K562 (cell line): ENCODE data around the gene ASCC1. TPM values are rescaled to one million over a fixed set of nuclear protein-coding genes. Genes with fewer than 3 reads are reported as not detected.

Experiments
- ATAC-seq: fragments of 200-7000 bp; cut with Tn5 transposase; 3 replicates; pipeline ENCODE4 v1.9.1; 2020; ENCODE audit warnings: moderate library complexity
- BruUV-seq: library from RNA; stranded (reverse); fragments of 400-500 nt; replicated peaks from 2 replicates; lab custom pipeline; 2021; lab: Mats Ljungman, UMichigan
- CTCF ChIA-PET: fragments of 300-600 bp; formaldehyde crosslinking; extraction: SDS; loops from one replicate; lab custom pipeline; 2021; ENCODE audit warnings: low intra/inter-chr PET ratio; lab: Yijun Ruan, JAX
- POLR2A ChIA-PET: fragments of 300-600, 350-650 bp; sonication (Branson Sonifier 250); formaldehyde crosslinking; extraction: SDS; loops from one replicate; lab custom pipeline; 2021; ENCODE audit warnings: antibody characterized with exemption, inconsistent platforms; lab: Yijun Ruan, JAX
- DNase-seq, 4 experiments: peaks; one replicate each; pipeline versions ENCODE4 v3.0.0 to v3.0.0-alpha.2; 2011 to 2018; ENCODE audit warnings: low spot score in 3 of 4, mixed read lengths in 3 of 4; ENCODE audit errors: extremely low read depth in 1 of 4
- FAIRE-seq: peaks from 2 replicates; lab custom pipeline; 2011; peaks lifted over from hg19 to GRCh38; lab: Jason Lieb, UNC
- H2AFZ ChIP-seq: 2 replicates; pipeline ENCODE4 v1.6.0; 2011; ENCODE audit warnings: low read depth, low read length, control low read depth, inconsistent platforms
- H3K27ac ChIP-seq: fragments of 200-600 bp; 3 replicates; pipeline ENCODE4 v1.8.0; 2011; ENCODE audit warnings: low read depth, mild to moderate bottlenecking, control low read depth, inconsistent platforms, low read length, moderate library complexity, mixed read lengths; ENCODE audit errors: extremely low read depth
- H3K27me3 ChIP-seq, 2 experiments: fragments of 300-600 bp in 1 of 2; 2 replicates in 1 of 2; 3 replicates in 1 of 2; pipeline versions ENCODE4 v1.6.0 to v1.8.0; 2011; ENCODE audit warnings: inconsistent platforms in 2 of 2, low read length in 2 of 2, mild to moderate bottlenecking in 1 of 2, mixed read lengths in 1 of 2, moderate library complexity in 1 of 2; ENCODE audit not compliant: control insufficient read depth in 2 of 2, insufficient read depth in 2 of 2
- H3K36me3 ChIP-seq: fragments of 300-600 bp; 3 replicates; pipeline ENCODE4 v1.8.0; 2011; ENCODE audit warnings: mild to moderate bottlenecking, low read length, inconsistent platforms; ENCODE audit not compliant: control insufficient read depth, insufficient read depth
- H3K4me1 ChIP-seq, 2 experiments: fragments of 200-600 bp in 1 of 2; replicated peaks in 1 of 2; 2 replicates in 1 of 2; 3 replicates in 1 of 2; pipeline versions ENCODE4 v1.5.1 to v1.8.0; 2011; ENCODE audit warnings: inconsistent platforms in 2 of 2, low read length in 2 of 2, mild to moderate bottlenecking in 1 of 2, mixed read lengths in 1 of 2, moderate library complexity in 1 of 2; ENCODE audit not compliant: control insufficient read depth in 2 of 2, insufficient read depth in 2 of 2
- H3K4me2 ChIP-seq: 2 replicates; pipeline ENCODE4 v1.6.1; 2011; ENCODE audit warnings: low read length, control low read depth, inconsistent platforms, mixed read lengths; ENCODE audit not compliant: insufficient read depth
- H3K4me3 ChIP-seq: fragments of 200-600 bp; sonication (generic), shearing (Covaris generic); 2 replicates; pipeline ENCODE4 v1.5.1; 2016; ENCODE audit warnings: control low read depth, inconsistent platforms
- H3K79me2 ChIP-seq: fragments of 200-600 bp; 3 replicates; pipeline ENCODE4 v1.8.0; 2011; ENCODE audit warnings: low read length, inconsistent platforms; ENCODE audit not compliant: control insufficient read depth, insufficient read depth
- H3K9ac ChIP-seq, 2 experiments: 2 replicates each; pipeline versions ENCODE4 v1.6.0 to v1.6.1; 2011; ENCODE audit warnings: low read depth in 2 of 2, low read length in 2 of 2, control low read depth in 1 of 2, inconsistent platforms in 1 of 2, mild to moderate bottlenecking in 1 of 2, mixed read lengths in 1 of 2; ENCODE audit not compliant: insufficient read depth in 1 of 2
- H3K9me1 ChIP-seq: one replicate; pipeline ENCODE4 v1.6.0; 2011; ENCODE audit warnings: inconsistent platforms, mild to moderate bottlenecking, low read length, moderate library complexity; ENCODE audit not compliant: control insufficient read depth, insufficient read depth
- H3K9me3 ChIP-seq: replicated peaks from 2 replicates; pipeline ENCODE4 v1.5.1; 2011; ENCODE audit warnings: low read depth, low read length, inconsistent platforms; ENCODE audit not compliant: control insufficient read depth, insufficient read depth
- H4K20me1 ChIP-seq: replicated peaks from 2 replicates; pipeline ENCODE4 v1.6.1; 2011; ENCODE audit warnings: low read length, inconsistent platforms, mixed read lengths; ENCODE audit not compliant: control insufficient read depth, insufficient read depth
- C11orf30 ChIP-seq: fragments of 450-650 bp; IDR thresholded peaks from 2 replicates; pipeline ENCODE4 v1.6.1; 2016; ENCODE audit warnings: low read depth, mild to moderate bottlenecking
- CBFA2T2 ChIP-seq: fragments of 450-650 bp; conservative IDR thresholded peaks from 2 replicates; pipeline ENCODE4 v1.6.1; 2017; ENCODE audit warnings: mild to moderate bottlenecking
- CHD2 ChIP-seq: IDR thresholded peaks from 2 replicates; pipeline ENCODE4 v1.6.1; 2011; ENCODE audit warnings: low read depth, low read length
- FOXK2 ChIP-seq, 2 experiments: fragments of 450-650 bp; IDR thresholded peaks in 1 of 2; conservative IDR thresholded peaks in 1 of 2; 2 replicates each; pipeline ENCODE4 v1.6.1; 2016; ENCODE audit warnings: low read depth in 2 of 2, mild to moderate bottlenecking in 1 of 2
- HDAC1 ChIP-seq, 2 experiments: fragments of 450-650 bp; IDR thresholded peaks; 2 replicates each; pipeline ENCODE4 v1.6.1; 2016 to 2017; ENCODE audit warnings: inconsistent platforms in 1 of 2, mild to moderate bottlenecking in 1 of 2, moderate library complexity in 1 of 2
- HDAC2 ChIP-seq: fragments of 450-650 bp; IDR thresholded peaks from 2 replicates; pipeline ENCODE4 v1.6.1; 2016; ENCODE audit warnings: mild to moderate bottlenecking
- HDAC8 ChIP-seq: fragments of 450-650 bp; IDR thresholded peaks from 2 replicates; pipeline ENCODE4 v1.6.1; 2016; ENCODE audit warnings: mild to moderate bottlenecking, missing genetic modification characterization, moderate library complexity, missing compliant biosample characterization
- ILK ChIP-seq: fragments of 450-650 bp; IDR thresholded peaks from 2 replicates; pipeline ENCODE4 v1.6.1; 2016; ENCODE audit warnings: missing genetic modification characterization, low read depth, mild to moderate bottlenecking, missing compliant biosample characterization, moderate library complexity, borderline replicate concordance
- KDM1A ChIP-seq, 2 experiments: fragments of 450-650 bp; IDR thresholded peaks; 2 replicates each; pipeline ENCODE4 v1.6.1; 2016; ENCODE audit warnings: mild to moderate bottlenecking in 2 of 2
- MBD2 ChIP-seq: sonication (generic); IDR thresholded peaks from 2 replicates; pipeline ENCODE4 v1.6.1; 2016; ENCODE audit warnings: low read depth, borderline replicate concordance
- MED1 ChIP-seq: sonication (generic); formaldehyde crosslinking; IDR thresholded peaks from 2 replicates; pipeline ENCODE4 v1.8.1; 2023; ENCODE audit warnings: missing genetic modification reagents, borderline replicate concordance
- MLX ChIP-seq, 2 experiments: fragments of 450-650 bp in 1 of 2; sonication (generic) in 1 of 2; formaldehyde crosslinking; conservative IDR thresholded peaks; 2 replicates each; pipeline versions ENCODE4 v1.4.0 to v1.8.1; 2020 to 2022; ENCODE audit warnings: mild to moderate bottlenecking in 1 of 2, missing genetic modification reagents in 1 of 2
- MYC ChIP-seq, 2 experiments: fragments of 250-450 bp in 1 of 2; sonication (Bioruptor Pico) in 1 of 2; IDR thresholded peaks; 2 replicates each; pipeline versions ENCODE4 v1.5.1 to v1.6.1; 2012 to 2021; ENCODE audit warnings: low read depth in 2 of 2, borderline replicate concordance in 1 of 2, improper control_type of control experiment in 1 of 2, low read length in 1 of 2, mild to moderate bottlenecking in 1 of 2, moderate library complexity in 1 of 2
- NCOA4 ChIP-seq: fragments of 450-650 bp; IDR thresholded peaks from 2 replicates; pipeline ENCODE4 v1.6.1; 2018; ENCODE audit warnings: mild to moderate bottlenecking; ENCODE audit not compliant: partially characterized antibody
- NCOR1 ChIP-seq: fragments of 450-650 bp; IDR thresholded peaks from 2 replicates; pipeline ENCODE4 v1.6.1; 2016; ENCODE audit warnings: mild to moderate bottlenecking, moderate library complexity
- PTBP1 ChIP-seq: fragments of 200-400 bp; formaldehyde crosslinking; IDR thresholded peaks from 2 replicates; pipeline ENCODE4 v1.6.1; 2017; ENCODE audit warnings: low read depth, low read length
- TAF1 ChIP-seq: IDR thresholded peaks from 2 replicates; pipeline ENCODE4 v1.6.1; 2011; ENCODE audit warnings: mild to moderate bottlenecking, low read length, moderate library complexity; ENCODE audit not compliant: insufficient read depth, control insufficient read depth, severe bottlenecking; ENCODE audit errors: extremely low read depth
- TCF3 ChIP-seq: sonication (generic); formaldehyde crosslinking; IDR thresholded peaks from 2 replicates; pipeline ENCODE4 v1.4.0; 2020; ENCODE audit warnings: mild to moderate bottlenecking, missing genetic modification reagents
- TCFL5 ChIP-seq: fragments of 250-450 bp; sonication (Bioruptor Pico); conservative IDR thresholded peaks from 2 replicates; pipeline ENCODE4 v1.6.1; 2021; ENCODE audit warnings: mild to moderate bottlenecking, moderate library complexity, matching md5 sums
- TGIF2 ChIP-seq: sonication (generic); formaldehyde crosslinking; IDR thresholded peaks from 2 replicates; pipeline ENCODE4 v1.8.1; 2022; ENCODE audit warnings: mild to moderate bottlenecking, missing genetic modification reagents, moderate library complexity
- ZEB2 ChIP-seq: fragments of 450-650 bp; IDR thresholded peaks from 2 replicates; pipeline ENCODE4 v1.6.1; 2016
- WGBS: fragments of 100-300 bp; shearing (Covaris generic); methylation state at CpG from one replicate; pipeline ENCODE4 v1.1.6; 2016; ENCODE audit warnings: low coverage, mixed read lengths; ENCODE audit not compliant: insufficient coverage; ENCODE audit errors: missing lambda C conversion rate; 5-methylcytosine and 5-hydroxymethylcytosine counted together
- in situ Hi-C: fragments of 300-500 bp; cut with MboI; formaldehyde crosslinking; loops from 4 replicates; pipeline ENCODE4 v1.15.0; 2018; ENCODE audit warnings: inconsistent platforms, mixed read lengths
- intact Hi-C: fragments of 100-400 bp; cut with micrococcal nuclease; formaldehyde crosslinking; loops from 2 replicates; pipeline ENCODE4 v1.14.2; 2022
- polyA plus RNA-seq, 8 experiments: library from polyadenylated mRNA; depleted of rRNA in 4 of 8; stranded (reverse) in 5 of 8; unstranded in 3 of 8; fragments of >200 nt; fragmentation: Nextera tagmentation in 2 of 8; fragmentation: Illumina TruSeq in 1 of 8; extraction: Ambion mirVana in 2 of 8; extraction: Trizol in 1 of 8; gene quantifications; 2 replicates each; pipeline versions ENCODE4 v1.2.1 to v1.2.3, GENCODE V29; 2011 to 2014; ENCODE audit warnings: inconsistent platforms in 1 of 8, missing spikeins in 1 of 8
- total RNA-seq, 7 experiments: library from RNA; depleted of rRNA in 6 of 7; stranded (reverse); fragments of >200 nt in 6 of 7; fragmentation: Illumina TruSeq in 2 of 7; extraction: Trizol in 2 of 7; gene quantifications; 2 replicates each; pipeline versions ENCODE4 v1.2.1 to v1.2.3, GENCODE V29; 2011 to 2021; ENCODE audit warnings: low replicate concordance in 1 of 7

ASCC1 gene
- total and polyA plus RNA-seq, 9 of the 15 experiments (the other 6 are each of a cell fraction or from before 2014, with no cell fraction given), result 31.7 to 73.3 (median 52.8) TPM

DNA sequence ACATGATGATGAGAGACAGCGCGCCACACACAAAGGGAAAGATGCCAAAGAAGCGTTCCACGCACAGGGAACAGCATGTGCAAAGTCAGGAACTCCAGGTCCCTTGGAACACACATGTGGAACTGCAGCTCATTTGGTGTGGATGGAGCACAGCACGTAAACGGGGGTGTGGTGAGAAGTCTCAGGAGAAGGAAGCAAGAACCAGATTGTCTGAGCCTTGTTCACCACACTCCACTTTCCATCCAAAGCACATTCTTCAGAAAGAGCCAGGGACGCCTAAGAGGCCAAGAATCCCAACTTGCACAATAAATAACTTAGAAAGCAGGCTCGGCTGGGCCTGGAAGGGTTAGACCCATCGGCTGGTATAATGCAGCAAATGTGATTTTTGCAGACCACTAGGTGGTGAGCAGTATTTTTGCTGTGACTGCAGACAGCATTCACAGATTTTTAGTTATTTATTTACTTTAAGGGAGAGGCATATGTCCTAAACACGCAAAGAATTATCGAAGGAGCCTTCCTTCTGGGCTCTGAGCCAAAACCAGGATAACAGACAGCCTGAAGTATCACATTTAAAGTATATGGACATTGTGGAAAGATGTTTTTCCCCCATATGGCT is 27.9 kb upstream of the ASCC1 start:
- peak overlapping the region in 1 of 2 experiments; percentile 52; a peak in 2 of 4 replicates for H3K9ac ChIP-seq
- 0 out of 2 replicates have a peak overlapping the region, but pooled peaks have one; percentile 44 for H2AFZ ChIP-seq
- peak; percentile 57 for FAIRE-seq
- TF ChIP-seq TCFL5 (no peak), ILK (tag) (no peak), MED1 (CRISPR knock-in tag) (no peak), PTBP1 (no peak), NCOA4 (no peak), HDAC8 (tag) (no peak), TGIF2 (CRISPR knock-in tag) (no peak), ZEB2 (0 out of 2 replicates have a peak, but pooled peaks have one; percentile 10), CBFA2T2 (peak; percentile 26), KDM1A (IDR thresholded peaks at IDR 0.05) (peak; percentile 90 to 91), CHD2 (no peak), HDAC1 (IDR thresholded peaks at IDR 0.05) (peak in 1 of 2 experiments; percentile 32; a peak in 1 of 4 replicates), TCF3 (CRISPR knock-in tag) (peak; percentile 62; the same call in 1 of the 2 replicates), MBD2 (no peak), NCOR1 (peak; percentile 43; the same call in 1 of the 2 replicates), MYC (IDR thresholded peaks at IDR 0.05; ENCODE audit: low read depth, low read length) (0 out of 2 replicates have a peak, but pooled peaks have one; percentile 29), MYC (CRISPR knock-in tag; IDR thresholded peaks at IDR 0.05; ENCODE audit: borderline replicate concordance, low read depth) (peak; percentile 50; the same call in 1 of the 2 replicates), TAF1 (no peak), HDAC2 (peak; percentile 76), C11orf30 (0 out of 2 replicates have a peak, but pooled peaks have one; percentile 3), FOXK2 (conservative IDR thresholded peaks at IDR 0.05 in 1 of 2, IDR thresholded peaks at IDR 0.05 in 1 of 2; ENCODE audit: low read depth in 2 of 2) (peak; percentile 31 to 48; a peak in 2 of 4 replicates), MLX (CRISPR knock-in tag; conservative IDR thresholded peaks at IDR 0.05) (0 out of 4 replicates have a peak, but pooled peaks of 1 of the 2 experiments have one; percentile 14)

More for the DNA sequence above, 27.9 kb upstream of the ASCC1 start:
- H3K9me3 ChIP-seq, result no peaks in the 10 kb centered on the region
- peak overlapping the region; percentile 67 for H3K4me2 ChIP-seq
- WGBS, result 47% methylated on average over 11 of the region's 11 CpGs
- POLR2A ChIA-PET, result interaction anchor here (1.7 to 7.5 kb wide), 5 partner anchors 6 to 77 kb away, joined by 6 to 42 read pairs (median 19); partner anchors contain the start of gene DDIT4
- H3K9me1 ChIP-seq, result no peaks in the 10 kb centered on the region
- no peak overlapping the region; the same call in 1 of the 2 replicates for H3K4me3 ChIP-seq
- intact Hi-C loops, result loop anchor here (2.0 kb wide), 2 partner anchors 17 to 77 kb away; no protein-coding TSS in a partner anchor
- DNase-seq, result peak in 3 of 4 experiments; percentile 29 to 82 (median 62)
- peak; percentile 71 for ATAC-seq
- peaks cover 28 to 44% of the 10 kb centered on the region in 2 experiments for H3K4me1 ChIP-seq
- CTCF ChIA-PET, result interaction anchor here (1.2 kb wide), 1 partner anchor 85 kb away, joined by 3 read pairs; no protein-coding TSS in a partner anchor
- no peaks in the 10 kb centered on the region for H3K79me2 ChIP-seq
- no peaks in the 10 kb centered on the region for H3K27me3 ChIP-seq
- no peaks in the 10 kb centered on the region for H4K20me1 ChIP-seq
- H3K27ac ChIP-seq, result peak overlapping the region; percentile 73
- H3K36me3 ChIP-seq, result no peaks in the 10 kb centered on the region
- no TSS peak for BruUV-seq
- in situ Hi-C loops, result no loop called here
